Endometrial microvascular endothelial cells (primary cell): ENCODE data around the gene CALCOCO1. TPM values are rescaled to one million over a fixed set of nuclear protein-coding genes. Genes with fewer than 3 reads are reported as not detected.

ENCODE experiments used
- in situ Hi-C: cut with HindIII; loops from 2 replicates; pipeline ENCODE4 v1.10.0; 2017; ENCODE audit warnings: low sequenced_read_pairs, low pct_unique_long_range_greater_than_20kb; ENCODE audit errors: inconsistent ontology term
- total RNA-seq: library from RNA; depleted of rRNA; stranded (reverse); fragments of >200 nt; gene quantifications from one replicate; pipeline ENCODE4 v1.2.3, GENCODE V29; 2015; ENCODE audit errors: inconsistent ontology term

The CALCOCO1 gene
- total RNA-seq, 1 donor from 2014 or later, result 38.3 TPM

- in situ Hi-C loops, result no loop called here
Observed at GRCh38 chr12:53677016-53677799, 50.0 kb downstream of the CALCOCO1 start.

- in situ Hi-C loops, result no loop called here
Observed at GRCh38 chr12:53676656-53677015, 50.6 kb downstream of the CALCOCO1 start.

GRCh38 chr12:53675701-53676607 lies 51.3 kb downstream of the CALCOCO1 start, which contains the start of gene ATP5MC2:
ATP5MC2 (minus strand) TSS chr12:53676083; CDS start chr12:53672614, 3,469 bp downstream.
- in situ Hi-C loops, result no loop called here

GRCh38 chr12:53674977-53675700 lies 52.1 kb downstream of the CALCOCO1 start:
- in situ Hi-C loops, result no loop called here

- in situ Hi-C loops, result no loop called here
Observed at GRCh38 chr12:53670971-53671370, 56.3 kb downstream of the CALCOCO1 start.

GRCh38 chr12:53670308-53670707 lies 56.9 kb downstream of the CALCOCO1 start:
- in situ Hi-C loops, result no loop called here

- in situ Hi-C loops, result no loop called here
Observed at GRCh38 chr12:53667080-53667479, 60.2 kb downstream of the CALCOCO1 start.

- in situ Hi-C loops, result no loop called here
Observed at GRCh38 chr12:53664936-53665335, 62.3 kb downstream of the CALCOCO1 start.

GRCh38 chr12:53664191-53664590 lies 63.1 kb downstream of the CALCOCO1 start:
- in situ Hi-C loops, result no loop called here

GRCh38 chr12:53660041-53660440 lies 67.2 kb downstream of the CALCOCO1 start:
- in situ Hi-C loops, result no loop called here

- in situ Hi-C loops, result no loop called here
Observed at GRCh38 chr12:53659571-53659981, 67.7 kb downstream of the CALCOCO1 start.

GRCh38 chr12:53659011-53659551 lies 68.2 kb downstream of the CALCOCO1 start:
- in situ Hi-C loops, result no loop called here

Other genes starting within 250 kb of the CALCOCO1 start
- 11.8 TPM for gene MAP3K12, start 228.0 kb downstream of the CALCOCO1 start, total RNA-seq
- 43.3 TPM for gene TARBP2, start 226.2 kb downstream of the CALCOCO1 start, total RNA-seq
- not detected for gene NPFF, start 220.0 kb downstream of the CALCOCO1 start, total RNA-seq
- 39.3 TPM for gene ATF7, start 101.1 kb downstream of the CALCOCO1 start, total RNA-seq
- 587 TPM for gene ATP5MC2, start 51.4 kb downstream of the CALCOCO1 start, total RNA-seq
- not detected for gene CISTR, start 24.5 kb upstream of the CALCOCO1 start, total RNA-seq
- not detected for gene HOXC13, start 211.4 kb upstream of the CALCOCO1 start, total RNA-seq
- gene HOXC12, start 227.5 kb upstream of the CALCOCO1 start, total RNA-seq, result not detected
- not detected for gene HOXC11, start 245.7 kb upstream of the CALCOCO1 start, total RNA-seq
- not detected for gene HOTAIR, start 247.5 kb upstream of the CALCOCO1 start, total RNA-seq